Chondrocyte (in vitro differentiated cells): Measurements from ENCODE around the gene APLF. TPM values are rescaled to one million over a fixed set of nuclear protein-coding genes. Genes with fewer than 3 reads are reported as not detected.

Source experiments
- DNase-seq: peaks from one replicate; pipeline ENCODE4 v3.0.0; 2021; ENCODE audit warnings: mixed read lengths, low spot score
- H3K27ac Mint-ChIP-seq: one replicate; pipeline ENCODE4 v1.8.0; 2021; ENCODE audit warnings: mild to moderate bottlenecking, moderate library complexity, mixed read lengths; ENCODE audit not compliant: unreplicated experiment
- H3K27me3 Mint-ChIP-seq: 2 replicates; pipeline ENCODE4 v1.8.0; 2021; ENCODE audit warnings: low read depth, mixed read lengths
- H3K36me3 Mint-ChIP-seq: 2 replicates; pipeline ENCODE4 v1.8.0; 2021; ENCODE audit warnings: low read depth, mixed read lengths
- H3K4me1 Mint-ChIP-seq: 2 replicates; pipeline ENCODE4 v1.8.0; 2021; ENCODE audit warnings: low read depth, mild to moderate bottlenecking, mixed read lengths
- H3K4me3 Mint-ChIP-seq: one replicate; pipeline ENCODE4 v1.8.0; 2021; ENCODE audit warnings: mild to moderate bottlenecking, moderate library complexity, mixed read lengths; ENCODE audit not compliant: unreplicated experiment
- H3K9me3 Mint-ChIP-seq: 2 replicates; pipeline ENCODE4 v1.8.0; 2021; ENCODE audit warnings: low read depth, mixed read lengths
- total RNA-seq: library from RNA; stranded (reverse); gene quantifications from 3 replicates; pipeline ENCODE4 v1.2.1, GENCODE V29; 2021
- TF ChIP-seq, protein P1 (sequence below): fragments of 200-600 bp; sonication (generic); IDR thresholded peaks from 2 replicates; pipeline ENCODE4 v1.5.0; 2021; ENCODE audit warnings: antibody characterized with exemption, mild to moderate bottlenecking, moderate library complexity

APLF gene
- total RNA-seq, 1 donor from 2014 or later: 3.9 TPM

DNA sequence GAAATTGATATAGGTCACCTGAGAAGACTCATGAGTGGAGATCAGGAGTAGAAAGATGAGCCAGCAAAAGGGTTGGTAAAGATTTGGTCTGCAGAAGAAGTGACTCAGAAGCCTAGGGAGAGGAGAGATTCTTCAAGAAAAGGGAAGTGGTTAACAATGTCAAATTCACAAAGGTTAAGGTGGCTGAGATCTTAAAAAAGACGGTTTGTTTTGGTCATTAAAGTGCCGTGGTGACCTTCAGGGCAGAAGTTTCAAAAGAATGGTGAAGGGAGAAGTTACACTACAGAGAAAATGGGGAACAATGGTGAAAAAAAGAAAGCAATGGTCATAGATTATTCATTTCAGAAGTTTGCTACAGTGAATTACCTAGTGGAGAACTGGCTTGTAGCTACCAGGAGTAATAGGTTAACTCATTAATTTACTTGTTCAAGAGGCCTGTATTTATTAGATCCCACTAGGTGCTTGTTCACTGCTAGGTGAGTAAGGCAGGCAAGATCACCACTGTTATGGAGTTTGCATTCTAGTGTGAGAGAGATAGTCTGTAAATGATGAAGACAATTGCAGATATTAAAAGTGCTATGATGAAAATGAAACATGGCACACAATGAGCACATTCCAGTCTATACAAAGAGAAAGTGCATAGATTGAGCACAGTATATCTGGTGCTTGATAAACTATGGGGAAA lies 43.3 kb upstream of the APLF start:
- no peaks in the 10 kb centered on the region for H3K9me3 Mint-ChIP-seq

DNA sequence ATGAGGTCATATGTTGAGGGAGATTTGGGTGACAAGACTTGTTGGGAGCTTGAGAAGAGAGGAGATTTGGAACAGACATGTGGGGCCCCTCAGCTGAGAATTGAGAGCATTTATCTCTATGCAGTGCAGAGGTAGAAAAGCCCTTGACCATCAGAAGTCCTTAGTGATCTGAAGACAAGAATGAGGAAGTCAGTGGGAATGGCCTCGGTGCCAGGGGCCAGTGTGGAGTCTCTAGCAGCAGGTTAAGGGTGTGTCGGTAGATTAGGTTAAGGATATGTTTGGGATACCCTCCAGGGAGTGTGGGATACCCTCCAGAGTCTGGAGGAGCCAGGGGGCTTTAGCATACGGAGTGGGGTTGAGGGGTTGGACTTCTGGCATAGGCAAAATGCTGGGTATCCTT lies 41.9 kb upstream of the APLF start:
- Mint-ChIP-seq H3K27ac (no peak overlapping the region), H3K9me3 (no peaks in the 10 kb centered on the region), H3K4me3 (no peak overlapping the region), H3K36me3 (no peaks in the 10 kb centered on the region), H3K27me3 (no peaks in the 10 kb centered on the region), H3K4me1 (peaks cover 11% of the 10 kb centered on the region)
- TF ChIP-seq, protein P1, sequence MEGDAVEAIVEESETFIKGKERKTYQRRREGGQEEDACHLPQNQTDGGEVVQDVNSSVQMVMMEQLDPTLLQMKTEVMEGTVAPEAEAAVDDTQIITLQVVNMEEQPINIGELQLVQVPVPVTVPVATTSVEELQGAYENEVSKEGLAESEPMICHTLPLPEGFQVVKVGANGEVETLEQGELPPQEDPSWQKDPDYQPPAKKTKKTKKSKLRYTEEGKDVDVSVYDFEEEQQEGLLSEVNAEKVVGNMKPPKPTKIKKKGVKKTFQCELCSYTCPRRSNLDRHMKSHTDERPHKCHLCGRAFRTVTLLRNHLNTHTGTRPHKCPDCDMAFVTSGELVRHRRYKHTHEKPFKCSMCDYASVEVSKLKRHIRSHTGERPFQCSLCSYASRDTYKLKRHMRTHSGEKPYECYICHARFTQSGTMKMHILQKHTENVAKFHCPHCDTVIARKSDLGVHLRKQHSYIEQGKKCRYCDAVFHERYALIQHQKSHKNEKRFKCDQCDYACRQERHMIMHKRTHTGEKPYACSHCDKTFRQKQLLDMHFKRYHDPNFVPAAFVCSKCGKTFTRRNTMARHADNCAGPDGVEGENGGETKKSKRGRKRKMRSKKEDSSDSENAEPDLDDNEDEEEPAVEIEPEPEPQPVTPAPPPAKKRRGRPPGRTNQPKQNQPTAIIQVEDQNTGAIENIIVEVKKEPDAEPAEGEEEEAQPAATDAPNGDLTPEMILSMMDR: no peak
- DNase-seq: no peak

More for the DNA sequence above, 43.3 kb upstream of the APLF start:
- H3K4me3 Mint-ChIP-seq: no peak overlapping the region
- TF ChIP-seq, protein P1: no peak
- H3K4me1 Mint-ChIP-seq: peaks cover 15% of the 10 kb centered on the region
- H3K27me3 Mint-ChIP-seq: no peaks in the 10 kb centered on the region
- peaks cover 1% of the 10 kb centered on the region for H3K36me3 Mint-ChIP-seq
- DNase-seq: no peak
- no peak overlapping the region for H3K27ac Mint-ChIP-seq

DNA sequence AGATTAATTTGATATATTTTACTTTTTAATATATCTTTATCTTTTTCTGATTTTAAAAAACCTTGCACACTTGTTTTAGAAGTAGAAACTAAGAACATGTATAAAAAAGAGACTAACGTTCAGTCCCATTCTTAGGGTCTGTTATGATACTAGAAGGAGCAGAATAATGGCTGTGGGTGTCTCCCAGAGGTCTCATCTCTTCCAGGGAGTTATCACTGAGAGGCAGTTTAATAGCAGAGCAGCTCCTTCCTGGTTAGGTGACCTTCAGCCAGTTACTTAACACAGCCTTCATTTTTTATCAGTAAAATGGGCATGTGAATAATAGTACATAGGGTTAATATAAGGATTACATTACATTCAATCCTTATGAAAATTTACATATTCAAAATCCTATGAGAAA lies 40.9 kb upstream of the APLF start:
- H3K36me3 Mint-ChIP-seq: no peaks in the 10 kb centered on the region
- no peaks in the 10 kb centered on the region for H3K9me3 Mint-ChIP-seq
- no peak for DNase-seq
- H3K27ac Mint-ChIP-seq: no peak overlapping the region
- no peaks in the 10 kb centered on the region for H3K27me3 Mint-ChIP-seq
- H3K4me3 Mint-ChIP-seq: no peak overlapping the region
- TF ChIP-seq, protein P1: no peak
- peaks cover 8% of the 10 kb centered on the region for H3K4me1 Mint-ChIP-seq

DNA sequence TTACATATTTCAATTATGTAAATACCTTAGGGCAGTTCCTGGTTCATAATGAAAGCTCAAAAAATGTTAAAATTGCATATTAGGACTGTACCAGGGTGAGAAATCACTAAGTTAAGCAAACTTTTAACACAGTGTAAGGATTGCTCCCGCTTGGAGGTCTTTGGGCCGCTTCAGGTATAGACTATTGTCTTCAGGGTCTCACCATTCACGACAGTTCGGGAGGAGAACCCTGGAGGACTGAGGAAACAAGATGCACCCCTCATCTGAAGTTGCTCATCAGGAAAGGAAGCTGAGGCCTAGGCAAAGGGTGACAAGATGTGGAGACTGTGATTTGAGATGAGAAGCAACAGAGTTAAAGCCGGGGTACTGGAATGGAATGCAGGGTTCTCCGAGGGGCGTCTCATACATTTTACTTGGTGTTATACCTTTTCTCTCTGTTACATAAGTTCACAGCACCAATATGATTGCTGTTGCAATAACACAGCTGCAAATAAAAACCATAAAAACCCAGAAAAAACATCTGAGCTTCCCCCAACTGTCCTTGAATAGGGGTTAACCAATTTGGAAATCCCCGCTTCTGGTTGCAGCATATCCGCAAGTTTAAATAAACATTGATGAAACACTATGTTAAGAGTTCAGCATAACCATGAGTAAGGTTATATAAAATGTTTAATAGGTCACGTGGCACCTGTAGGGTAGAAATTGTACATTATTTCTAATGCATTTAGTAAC lies 40.4 kb upstream of the APLF start:
- Mint-ChIP-seq H3K4me1 (peaks cover 8% of the 10 kb centered on the region), H3K36me3 (no peaks in the 10 kb centered on the region), H3K27me3 (no peaks in the 10 kb centered on the region), H3K27ac (no peak overlapping the region), H3K9me3 (no peaks in the 10 kb centered on the region), H3K4me3 (no peak overlapping the region)
- TF ChIP-seq, protein P1: no peak
- DNase-seq: no peak

DNA sequence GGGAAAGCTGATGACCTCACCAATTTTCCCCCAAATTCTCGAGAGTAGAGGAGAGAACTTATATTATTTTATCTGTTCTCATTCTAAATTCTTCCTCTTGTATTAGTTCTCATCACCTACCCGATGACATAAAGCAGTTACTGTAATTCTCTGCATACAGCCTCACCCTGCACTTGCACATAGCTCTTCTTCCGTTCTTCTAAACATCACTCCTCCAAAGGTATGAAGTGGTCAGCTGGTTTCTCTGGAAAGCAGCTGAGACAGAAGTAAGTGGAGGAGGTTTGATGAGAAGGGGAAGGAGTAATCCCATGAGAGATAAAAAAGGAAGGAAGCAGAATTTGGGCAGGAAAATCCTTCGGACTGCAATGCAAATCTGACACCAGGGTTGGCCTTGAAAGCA lies 39.3 kb upstream of the APLF start:
- TF ChIP-seq, protein P1: no peak
- no peaks in the 10 kb centered on the region for H3K36me3 Mint-ChIP-seq
- H3K27me3 Mint-ChIP-seq: no peaks in the 10 kb centered on the region
- H3K9me3 Mint-ChIP-seq: no peaks in the 10 kb centered on the region
- H3K4me3 Mint-ChIP-seq: no peak overlapping the region
- H3K27ac Mint-ChIP-seq: no peak overlapping the region
- H3K4me1 Mint-ChIP-seq: peaks cover 8% of the 10 kb centered on the region
- no peak for DNase-seq
